HUES6 (cell line): ENCODE measurements around the gene MACO1.

Experiments used
- H3K27ac ChIP-seq: 2 replicates; pipeline ENCODE4 v1.7.0; 2013; ENCODE audit warnings: low read depth, mild to moderate bottlenecking, low read length, inconsistent platforms
- H3K27me3 ChIP-seq: 2 replicates; pipeline ENCODE4 v1.6.1; 2013; ENCODE audit warnings: low read length; ENCODE audit not compliant: control insufficient read depth, insufficient read depth
- H3K36me3 ChIP-seq: 2 replicates; pipeline ENCODE4 v1.6.1; 2013; ENCODE audit warnings: low read length; ENCODE audit not compliant: control insufficient read depth, insufficient read depth
- H3K4me1 ChIP-seq: 2 replicates; pipeline ENCODE4 v1.6.1; 2013; ENCODE audit warnings: low read length; ENCODE audit not compliant: control insufficient read depth, insufficient read depth
- H3K4me3 ChIP-seq: 2 replicates; pipeline ENCODE4 v1.5.1; 2013; ENCODE audit warnings: low read depth, low read length
- H3K9ac ChIP-seq: one replicate; pipeline ENCODE4 v1.6.1; 2013; ENCODE audit warnings: mild to moderate bottlenecking, low read length
- H3K9me3 ChIP-seq: 2 replicates; pipeline ENCODE4 v1.6.1; 2013; ENCODE audit warnings: low read depth, low read length; ENCODE audit not compliant: control insufficient read depth, insufficient read depth

The MACO1 gene

GRCh38 chr1:25478633-25479032 is 47.9 kb downstream of the MACO1 start:
- no peaks in the 10 kb centered on the region for H3K27me3 ChIP-seq
- no peaks in the 10 kb centered on the region for H3K9me3 ChIP-seq
- H3K4me1 ChIP-seq = peaks cover 12% of the 10 kb centered on the region
- H3K27ac ChIP-seq = no peak overlapping the region
- H3K9ac ChIP-seq = no peak overlapping the region
- no peak overlapping the region for H3K4me3 ChIP-seq
- H3K36me3 ChIP-seq = no peaks in the 10 kb centered on the region

DNA sequence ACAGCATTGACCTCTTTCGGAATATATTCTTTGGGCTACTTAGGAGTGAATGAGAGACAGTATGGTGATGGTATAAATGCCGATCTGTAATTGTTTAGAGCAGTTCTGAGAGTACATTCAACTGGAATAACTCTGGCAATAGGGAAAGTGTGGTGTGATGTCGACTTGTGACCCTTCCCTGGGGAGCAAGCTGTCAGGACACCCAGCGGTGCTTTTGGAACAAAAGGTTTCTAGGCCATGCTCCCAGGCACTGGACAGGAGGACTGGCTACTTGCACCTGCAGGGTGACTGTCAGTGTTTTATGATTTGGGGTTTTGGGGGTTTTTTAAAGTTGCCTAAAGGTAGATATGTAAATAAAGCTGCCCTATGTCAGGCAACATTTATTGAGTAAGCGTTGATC is 50.9 kb downstream of the MACO1 start:
- no peak overlapping the region for H3K4me3 ChIP-seq
- peaks cover 3% of the 10 kb centered on the region; the same call in 1 of the 2 replicates for H3K36me3 ChIP-seq
- H3K9me3 ChIP-seq = no peaks in the 10 kb centered on the region
- H3K9ac ChIP-seq = no peak overlapping the region
- H3K4me1 ChIP-seq = peaks cover 23% of the 10 kb centered on the region
- no peak overlapping the region for H3K27ac ChIP-seq
- H3K27me3 ChIP-seq = no peaks in the 10 kb centered on the region

DNA sequence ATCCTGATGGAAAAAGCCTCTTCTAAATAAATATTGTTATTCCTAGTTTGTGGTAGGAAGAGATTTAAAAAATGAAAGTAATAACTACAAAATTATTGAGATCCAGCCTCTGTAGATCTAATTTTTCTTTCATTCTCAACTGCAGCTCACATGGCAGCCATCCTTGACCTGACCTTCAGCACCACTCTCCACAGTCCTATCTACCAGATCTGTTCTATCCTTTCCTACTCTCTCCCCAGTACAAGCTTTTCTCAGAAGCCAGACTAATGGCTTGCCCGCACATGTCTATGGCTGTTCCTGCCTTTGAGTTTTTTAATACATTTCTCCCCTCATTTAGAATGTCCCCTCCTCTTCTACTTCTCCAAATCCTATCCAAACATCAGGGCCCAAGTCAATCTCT is 51.5 kb downstream of the MACO1 start:
- Histone ChIP-seq H3K27me3 (no peaks in the 10 kb centered on the region), H3K36me3 (peaks cover 3% of the 10 kb centered on the region; the same call in 1 of the 2 replicates), H3K27ac (no peak overlapping the region)

DNA sequence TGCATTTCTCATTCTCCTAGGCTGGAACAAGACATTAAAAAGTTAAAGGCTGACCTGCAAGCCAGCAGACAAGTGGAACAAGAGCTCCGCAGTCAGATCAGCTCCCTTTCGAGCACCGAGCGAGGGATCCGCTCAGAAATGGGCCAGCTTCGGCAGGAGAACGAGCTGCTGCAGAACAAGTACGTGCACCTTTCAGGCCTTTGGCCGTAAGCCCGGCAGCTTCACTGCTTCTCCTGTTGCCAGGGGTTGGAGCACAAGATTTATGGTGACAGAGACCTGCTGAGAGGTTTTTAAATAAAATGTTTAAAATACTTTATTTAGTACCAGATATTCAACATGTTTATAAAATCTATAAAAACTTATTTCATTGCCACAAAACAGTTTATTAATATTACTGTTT is 53.4 kb downstream of the MACO1 start:
- peak overlapping the region; percentile 11 for H3K9ac ChIP-seq
- peaks cover 10% of the 10 kb centered on the region for H3K4me1 ChIP-seq
- H3K9me3 ChIP-seq = no peaks in the 10 kb centered on the region
- H3K27me3 ChIP-seq = no peaks in the 10 kb centered on the region
- peaks cover 9% of the 10 kb centered on the region for H3K36me3 ChIP-seq
- H3K27ac ChIP-seq = 0 out of 2 replicates have a peak overlapping the region, but pooled peaks have one; percentile 41
- H3K4me3 ChIP-seq = no peak overlapping the region

More for the DNA sequence above, 51.5 kb downstream of the MACO1 start:
- Histone ChIP-seq H3K4me3 (no peak overlapping the region), H3K9me3 (no peaks in the 10 kb centered on the region), H3K9ac (no peak overlapping the region), H3K4me1 (peaks cover 23% of the 10 kb centered on the region)

GRCh38 chr1:25484533-25484932 is 53.8 kb downstream of the MACO1 start:
- Histone ChIP-seq H3K4me1 (peaks cover 10% of the 10 kb centered on the region), H3K9ac (no peak overlapping the region), H3K4me3 (no peak overlapping the region), H3K36me3 (peaks cover 14% of the 10 kb centered on the region), H3K9me3 (no peaks in the 10 kb centered on the region), H3K27me3 (no peaks in the 10 kb centered on the region), H3K27ac (no peak overlapping the region)

GRCh38 chr1:25485536-25486411 is 55.1 kb downstream of the MACO1 start:
- Histone ChIP-seq H3K36me3 (peaks cover 21% of the 10 kb centered on the region), H3K27me3 (no peaks in the 10 kb centered on the region), H3K4me1 (peaks cover 10% of the 10 kb centered on the region), H3K9ac (no peak overlapping the region), H3K27ac (no peak overlapping the region), H3K9me3 (no peaks in the 10 kb centered on the region), H3K4me3 (no peak overlapping the region)

DNA sequence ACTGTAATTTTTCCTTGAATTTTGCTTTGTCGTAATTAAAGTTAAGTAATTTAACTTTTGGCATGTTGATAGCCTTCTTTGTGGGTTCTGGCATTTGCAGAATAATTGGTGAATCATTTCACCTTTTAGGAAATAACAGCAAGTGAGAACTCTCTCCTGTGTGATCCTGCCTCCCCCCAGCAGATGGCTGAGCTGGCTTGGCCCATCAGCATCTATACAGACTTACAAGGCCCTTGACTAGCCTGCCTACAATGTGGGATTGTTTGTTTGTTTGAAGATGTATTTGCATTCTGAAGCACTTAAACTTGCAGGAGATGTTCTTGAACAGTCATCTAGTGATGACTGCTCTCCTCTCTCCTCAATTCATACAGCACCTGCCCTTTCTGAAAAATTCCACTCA is 55.9 kb downstream of the MACO1 start:
- Histone ChIP-seq H3K27me3 (no peaks in the 10 kb centered on the region), H3K27ac (no peak overlapping the region), H3K36me3 (peaks cover 28% of the 10 kb centered on the region), H3K4me3 (no peak overlapping the region), H3K4me1 (peaks cover 10% of the 10 kb centered on the region), H3K9me3 (no peaks in the 10 kb centered on the region), H3K9ac (no peak overlapping the region)

DNA sequence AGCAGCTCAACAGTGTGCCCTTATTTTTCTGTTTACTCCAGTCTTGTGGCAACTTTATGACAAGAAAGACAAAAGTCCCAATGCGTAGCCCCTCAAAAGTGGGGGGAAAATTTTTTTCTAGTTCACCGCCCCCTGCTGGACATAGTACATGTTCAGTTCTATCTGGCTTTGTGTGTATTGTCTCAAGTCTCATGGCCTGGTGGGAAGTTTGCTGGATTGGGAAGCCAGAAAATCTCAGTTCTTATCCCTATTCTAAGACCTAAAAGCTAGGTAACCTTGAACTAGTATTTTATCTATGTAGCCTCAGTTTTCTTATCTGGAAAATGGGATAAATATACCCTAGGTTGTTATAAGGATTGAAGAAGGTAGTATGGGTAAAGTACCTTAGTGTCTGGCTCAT is 56.9 kb downstream of the MACO1 start:
- Histone ChIP-seq H3K27ac (no peak overlapping the region), H3K27me3 (no peaks in the 10 kb centered on the region), H3K9me3 (no peaks in the 10 kb centered on the region), H3K36me3 (peaks cover 33% of the 10 kb centered on the region), H3K4me1 (peaks cover 15% of the 10 kb centered on the region), H3K9ac (no peak overlapping the region), H3K4me3 (no peak overlapping the region)

DNA sequence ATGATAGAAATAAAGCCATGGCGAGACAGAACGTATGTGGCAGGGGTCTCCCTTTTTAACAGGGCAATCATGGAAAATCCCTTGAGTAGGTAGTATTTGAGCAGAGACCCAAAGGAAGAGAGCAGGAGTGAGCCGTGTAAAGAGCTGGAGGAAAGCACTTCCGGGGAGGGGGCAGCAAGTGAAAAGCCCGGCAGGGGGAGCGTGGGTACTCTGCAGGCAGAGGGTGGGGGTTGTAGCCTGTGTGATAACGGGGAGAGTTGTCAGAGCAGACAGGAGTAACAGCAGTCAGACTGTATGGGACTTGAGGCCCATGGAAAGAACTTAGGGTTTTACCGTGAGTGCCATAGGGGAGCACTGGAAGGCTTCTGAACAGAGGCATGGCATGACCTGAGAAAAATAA is 61.6 kb downstream of the MACO1 start:
- H3K27me3 ChIP-seq = no peaks in the 10 kb centered on the region
- H3K9ac ChIP-seq = no peak overlapping the region
- H3K9me3 ChIP-seq = no peaks in the 10 kb centered on the region
- H3K4me3 ChIP-seq = no peak overlapping the region
- peaks cover 48% of the 10 kb centered on the region for H3K36me3 ChIP-seq
- no peak overlapping the region for H3K27ac ChIP-seq
- peaks cover 4% of the 10 kb centered on the region; the same call in 1 of the 2 replicates for H3K4me1 ChIP-seq

DNA sequence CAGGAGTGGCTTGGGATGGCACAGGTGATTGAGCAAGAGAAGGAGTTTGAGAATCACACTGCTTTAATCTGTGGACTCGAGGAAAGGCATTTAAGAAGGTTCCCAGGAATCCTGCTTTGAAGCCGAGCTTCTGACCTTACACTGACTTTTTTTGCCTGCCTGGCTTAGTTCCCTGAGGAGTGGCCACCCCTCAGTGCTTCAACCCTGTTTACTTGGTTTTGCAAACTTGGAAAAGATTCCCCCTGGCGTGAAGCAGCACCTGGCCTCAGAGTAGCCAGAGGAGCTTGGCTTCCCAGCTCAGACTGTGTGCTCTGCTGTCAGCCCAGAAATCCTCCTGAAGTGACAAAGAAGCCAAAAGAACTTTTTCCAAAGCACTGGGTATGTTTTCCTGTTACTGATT is 64.3 kb downstream of the MACO1 start:
- H3K9ac ChIP-seq = no peak overlapping the region
- H3K36me3 ChIP-seq = peaks cover 46% of the 10 kb centered on the region
- H3K4me1 ChIP-seq = peaks cover 4% of the 10 kb centered on the region; the same call in 1 of the 2 replicates
- H3K27ac ChIP-seq = no peak overlapping the region
- no peaks in the 10 kb centered on the region for H3K27me3 ChIP-seq
- H3K4me3 ChIP-seq = no peak overlapping the region
- no peaks in the 10 kb centered on the region for H3K9me3 ChIP-seq

GRCh38 chr1:25500694-25501093 is 70.0 kb downstream of the MACO1 start:
- Histone ChIP-seq H3K27me3 (no peaks in the 10 kb centered on the region), H3K9ac (no peak overlapping the region), H3K27ac (no peak overlapping the region), H3K36me3 (peaks cover 17% of the 10 kb centered on the region), H3K4me1 (peaks cover 27% of the 10 kb centered on the region), H3K4me3 (no peak overlapping the region), H3K9me3 (no peaks in the 10 kb centered on the region)
